WTC11 (cell line): ENCODE data around the gene CNTNAP5. TPM values are rescaled to one million over a fixed set of nuclear protein-coding genes. Genes with fewer than 3 reads are reported as not detected.

Source experiments
- ATAC-seq: fragments of 200-7000 bp; cut with Tn5 transposase; 2 replicates; pipeline ENCODE4 v1.10.0; 2021; ENCODE audit warnings: mild to moderate bottlenecking, moderate library complexity
- CTCF ChIA-PET: fragments of 300-600 bp; sonication (Branson Sonifier 250); formaldehyde crosslinking; loops from one replicate; lab custom pipeline; 2021; ENCODE audit warnings: antibody characterized with exemption; lab: Charles Lee
- POLR2A ChIA-PET: fragments of 350-600 bp; sonication (Branson Sonifier 250); formaldehyde crosslinking; loops from one replicate; lab custom pipeline; 2021; ENCODE audit warnings: antibody characterized with exemption; lab: Charles Lee
- DNase-seq: peaks from one replicate; pipeline ENCODE4 v3.0.0; 2021; ENCODE audit warnings: low spot score
- H3K27ac Mint-ChIP-seq: 2 replicates; pipeline ENCODE4 v1.8.0; 2021; ENCODE audit warnings: mixed read lengths
- H3K27me3 Mint-ChIP-seq: 2 replicates; pipeline ENCODE4 v1.8.0; 2021; ENCODE audit warnings: low read depth, mild to moderate bottlenecking, moderate library complexity, mixed read lengths
- H3K36me3 Mint-ChIP-seq: 2 replicates; pipeline ENCODE4 v1.8.0; 2021; ENCODE audit warnings: mixed read lengths
- H3K4me1 Mint-ChIP-seq: 2 replicates; pipeline ENCODE4 v1.8.0; 2022; ENCODE audit warnings: mixed read lengths
- H3K4me3 Mint-ChIP-seq: 2 replicates; pipeline ENCODE4 v1.8.0; 2021; ENCODE audit warnings: mild to moderate bottlenecking, moderate library complexity, mixed read lengths
- H3K9me3 Mint-ChIP-seq: 2 replicates; pipeline ENCODE4 v1.8.0; 2021; ENCODE audit warnings: mixed read lengths
- ARID4B ChIP-seq: sonication (generic); formaldehyde crosslinking; IDR thresholded peaks from 2 replicates; pipeline ENCODE4 v1.8.0; 2023; ENCODE audit warnings: missing genetic modification reagents, mild to moderate bottlenecking, borderline replicate concordance
- ATF3 ChIP-seq: sonication (generic); formaldehyde crosslinking; conservative IDR thresholded peaks from 2 replicates; pipeline ENCODE4 v1.8.1; 2022; ENCODE audit warnings: mild to moderate bottlenecking, missing genetic modification reagents
- CBFB ChIP-seq: sonication (generic); formaldehyde crosslinking; IDR thresholded peaks from 2 replicates; pipeline ENCODE4 v1.8.1; 2022; ENCODE audit warnings: mild to moderate bottlenecking, low read depth, missing genetic modification reagents
- FOXJ3 ChIP-seq: sonication (generic); formaldehyde crosslinking; IDR thresholded peaks from 2 replicates; pipeline ENCODE4 v1.9.0; 2021; ENCODE audit warnings: missing genetic modification reagents, mild to moderate bottlenecking, borderline replicate concordance
- GTF2I ChIP-seq: fragments of 250-450 bp; sonication (Bioruptor Pico); conservative IDR thresholded peaks from 2 replicates; pipeline ENCODE4 v1.4.0; 2021; ENCODE audit warnings: mild to moderate bottlenecking
- HMGA2 ChIP-seq: fragments of 250-450 bp; sonication (Bioruptor Pico); IDR thresholded peaks from 2 replicates; pipeline ENCODE4 v1.4.0; 2021; ENCODE audit warnings: mild to moderate bottlenecking, moderate library complexity
- JUN ChIP-seq: sonication (generic); formaldehyde crosslinking; IDR thresholded peaks from 2 replicates; pipeline ENCODE4 v1.8.0; 2023; ENCODE audit warnings: mild to moderate bottlenecking, missing genetic modification reagents
- KAT7 ChIP-seq: sonication (generic); formaldehyde crosslinking; IDR thresholded peaks from 2 replicates; pipeline ENCODE4 v1.8.1; 2023; ENCODE audit warnings: missing genetic modification reagents, mild to moderate bottlenecking, borderline replicate concordance
- NR3C1 ChIP-seq: sonication (generic); formaldehyde crosslinking; conservative IDR thresholded peaks from 2 replicates; pipeline ENCODE4 v1.8.1; 2023; ENCODE audit warnings: low read depth, mild to moderate bottlenecking, missing genetic modification reagents
- OVOL2 ChIP-seq: fragments of 250-450 bp; sonication (Bioruptor Pico); IDR thresholded peaks from 2 replicates; pipeline ENCODE4 v1.9.0; 2021; ENCODE audit warnings: mild to moderate bottlenecking, borderline replicate concordance
- PREB ChIP-seq: sonication (generic); formaldehyde crosslinking; IDR thresholded peaks from 2 replicates; pipeline ENCODE4 v1.8.1; 2022; ENCODE audit warnings: mild to moderate bottlenecking, missing genetic modification reagents, moderate library complexity, borderline replicate concordance
- SMAD4 ChIP-seq: sonication (generic); formaldehyde crosslinking; IDR thresholded peaks from 2 replicates; pipeline ENCODE4 v1.8.0; 2022; ENCODE audit warnings: mild to moderate bottlenecking, missing genetic modification reagents
- USF2 ChIP-seq: sonication (generic); formaldehyde crosslinking; IDR thresholded peaks from 2 replicates; pipeline ENCODE4 v1.8.1; 2023; ENCODE audit warnings: mild to moderate bottlenecking, missing genetic modification reagents, moderate library complexity
- ZNF121 ChIP-seq: sonication (generic); formaldehyde crosslinking; IDR thresholded peaks from 2 replicates; pipeline ENCODE4 v1.8.0; 2023; ENCODE audit warnings: missing genetic modification reagents
- ZNF317 ChIP-seq: sonication (generic); formaldehyde crosslinking; IDR thresholded peaks from 2 replicates; pipeline ENCODE4 v1.8.1; 2023; ENCODE audit warnings: low read depth, mild to moderate bottlenecking, moderate library complexity, missing genetic modification reagents, borderline replicate concordance
- ZNF532 ChIP-seq: fragments of 250-450 bp; sonication (Bioruptor Pico); IDR thresholded peaks from 2 replicates; pipeline ENCODE4 v1.9.0; 2021; ENCODE audit warnings: mild to moderate bottlenecking, borderline replicate concordance
- ZSCAN18 ChIP-seq: fragments of 250-450 bp; sonication (Bioruptor Pico); IDR thresholded peaks from 2 replicates; pipeline ENCODE4 v2.1.2; 2022; ENCODE audit warnings: mild to moderate bottlenecking, moderate library complexity
- total RNA-seq: library from RNA; stranded (reverse); gene quantifications from 3 replicates; pipeline ENCODE4 v1.2.3, GENCODE V29; 2021

Gene CNTNAP5
- total RNA-seq, 1 experiment from 2014 or later: 0.22 TPM

GRCh38 chr2:124254621-124255020 is 229.5 kb downstream of the CNTNAP5 start:
- POLR2A ChIA-PET: no interaction called here
- no peak for ATAC-seq
- no peaks in the 10 kb centered on the region; the same call in 1 of the 2 replicates for H3K27me3 Mint-ChIP-seq
- no peak overlapping the region for H3K4me3 Mint-ChIP-seq
- H3K36me3 Mint-ChIP-seq: no peaks in the 10 kb centered on the region
- peaks cover 11% of the 10 kb centered on the region for H3K4me1 Mint-ChIP-seq
- peaks cover 7% of the 10 kb centered on the region; the same call in 1 of the 2 replicates for H3K9me3 Mint-ChIP-seq
- CTCF ChIA-PET: no interaction called here
- no peak overlapping the region for H3K27ac Mint-ChIP-seq
- no peak for DNase-seq
- TF ChIP-seq HMGA2 (no peak), OVOL2 (CRISPR knock-in tag) (no peak), PREB (CRISPR knock-in tag) (no peak), FOXJ3 (CRISPR knock-in tag) (no peak), ZNF121 (CRISPR knock-in tag) (no peak), KAT7 (no peak), CBFB (CRISPR knock-in tag) (no peak), SMAD4 (no peak), JUN (CRISPR knock-in tag) (no peak), ATF3 (CRISPR knock-in tag) (no peak), NR3C1 (CRISPR knock-in tag) (no peak)

GRCh38 chr2:124257120-124257519 is 232.0 kb downstream of the CNTNAP5 start:
- DNase-seq (no peak), ATAC-seq (no peak)
- Mint-ChIP-seq H3K9me3 (peaks cover 13% of the 10 kb centered on the region; the same call in 1 of the 2 replicates), H3K27ac (no peak overlapping the region)
- POLR2A ChIA-PET: no interaction called here
- CTCF ChIA-PET: no interaction called here
- TF ChIP-seq ARID4B (no peak), USF2 (CRISPR knock-in tag) (no peak), ZNF532 (no peak), CBFB (CRISPR knock-in tag) (no peak), ZNF317 (CRISPR knock-in tag) (no peak), ZSCAN18 (CRISPR knock-in tag) (no peak), GTF2I (no peak)
- TF ChIP-seq, all 79 proteins: peak for 0
- Mint-ChIP-seq H3K4me1 (no peaks in the 10 kb centered on the region), H3K36me3 (no peaks in the 10 kb centered on the region), H3K27me3 (no peaks in the 10 kb centered on the region; the same call in 1 of the 2 replicates), H3K4me3 (no peak overlapping the region)
